Measurements from ENCODE around the gene DMD.

The DMD gene

GRCh38 chrX:31606771-31607170 is 1604.6 kb downstream of the DMD start:
- no peak for DNase-seq (ENCODE audit: low read depth)
- no peak overlapping the region for H3K4me3 ChIP-seq (ENCODE audit: low read depth, low read length)
- TF ChIP-seq MYC (IDR thresholded peaks at IDR 0.05; ENCODE audit: low read depth, low read length): no peak
- TF ChIP-seq, protein P1, sequence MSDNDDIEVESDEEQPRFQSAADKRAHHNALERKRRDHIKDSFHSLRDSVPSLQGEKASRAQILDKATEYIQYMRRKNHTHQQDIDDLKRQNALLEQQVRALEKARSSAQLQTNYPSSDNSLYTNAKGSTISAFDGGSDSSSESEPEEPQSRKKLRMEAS (IDR thresholded peaks at IDR 0.05; ENCODE audit: low read depth, low read length): no peak
- TF ChIP-seq, protein P2, sequence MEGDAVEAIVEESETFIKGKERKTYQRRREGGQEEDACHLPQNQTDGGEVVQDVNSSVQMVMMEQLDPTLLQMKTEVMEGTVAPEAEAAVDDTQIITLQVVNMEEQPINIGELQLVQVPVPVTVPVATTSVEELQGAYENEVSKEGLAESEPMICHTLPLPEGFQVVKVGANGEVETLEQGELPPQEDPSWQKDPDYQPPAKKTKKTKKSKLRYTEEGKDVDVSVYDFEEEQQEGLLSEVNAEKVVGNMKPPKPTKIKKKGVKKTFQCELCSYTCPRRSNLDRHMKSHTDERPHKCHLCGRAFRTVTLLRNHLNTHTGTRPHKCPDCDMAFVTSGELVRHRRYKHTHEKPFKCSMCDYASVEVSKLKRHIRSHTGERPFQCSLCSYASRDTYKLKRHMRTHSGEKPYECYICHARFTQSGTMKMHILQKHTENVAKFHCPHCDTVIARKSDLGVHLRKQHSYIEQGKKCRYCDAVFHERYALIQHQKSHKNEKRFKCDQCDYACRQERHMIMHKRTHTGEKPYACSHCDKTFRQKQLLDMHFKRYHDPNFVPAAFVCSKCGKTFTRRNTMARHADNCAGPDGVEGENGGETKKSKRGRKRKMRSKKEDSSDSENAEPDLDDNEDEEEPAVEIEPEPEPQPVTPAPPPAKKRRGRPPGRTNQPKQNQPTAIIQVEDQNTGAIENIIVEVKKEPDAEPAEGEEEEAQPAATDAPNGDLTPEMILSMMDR (IDR thresholded peaks at IDR 0.05; ENCODE audit: low read depth, low read length): no peak
- TF ChIP-seq POLR2A (IDR thresholded peaks at IDR 0.05; ENCODE audit: extremely low read depth, insufficient read length): no peak

GRCh38 chrX:31604629-31605221 is 1606.6 kb downstream of the DMD start:
- no peak overlapping the region for H3K4me3 ChIP-seq (ENCODE audit: low read depth, low read length)
- DNase-seq (ENCODE audit: low read depth): peak; percentile 1
- TF ChIP-seq POLR2A (IDR thresholded peaks at IDR 0.05; ENCODE audit: extremely low read depth, insufficient read length): no peak
- no peak for TF ChIP-seq MYC (IDR thresholded peaks at IDR 0.05; ENCODE audit: low read depth, low read length)
- TF ChIP-seq, protein P2 (IDR thresholded peaks at IDR 0.05; ENCODE audit: low read depth, low read length): no peak
- TF ChIP-seq, protein P1 (IDR thresholded peaks at IDR 0.05; ENCODE audit: low read depth, low read length): no peak

DNA sequence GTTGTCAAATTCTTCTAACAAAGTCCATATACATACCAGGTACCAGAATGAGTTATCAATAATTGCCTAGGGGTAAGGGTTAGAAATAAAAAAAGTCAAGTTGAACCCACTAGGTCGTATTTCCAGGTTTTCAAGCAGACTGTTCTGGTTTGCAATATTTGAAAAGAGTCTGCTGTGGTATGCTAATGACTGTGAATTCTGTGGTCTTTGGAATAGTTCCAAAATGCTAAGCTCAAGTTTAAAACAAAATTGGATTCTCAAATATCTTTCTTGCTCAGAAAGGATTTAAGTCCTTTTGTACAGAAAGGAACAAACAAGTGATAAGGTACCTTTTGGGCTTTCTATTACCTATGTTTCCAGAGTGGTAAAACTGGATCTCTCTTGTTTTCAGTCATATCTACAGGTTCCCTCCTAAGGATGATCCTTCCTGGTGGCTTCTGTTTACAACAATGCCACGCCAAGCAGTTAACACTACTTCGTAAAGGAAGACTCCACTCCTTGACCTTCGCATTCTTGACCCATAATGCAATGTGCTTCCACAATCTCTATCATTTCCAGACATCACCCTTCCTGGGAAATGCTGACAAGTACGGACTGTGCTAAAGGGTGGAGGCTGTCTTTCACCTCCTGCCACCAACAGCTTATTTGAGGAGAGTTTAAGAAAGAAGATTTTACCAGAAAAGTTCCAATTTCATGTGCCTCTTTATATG is 1607.8 kb downstream of the DMD start:
- TF ChIP-seq, protein P1 (IDR thresholded peaks at IDR 0.05; ENCODE audit: low read depth, low read length): no peak
- TF ChIP-seq, protein P2 (IDR thresholded peaks at IDR 0.05; ENCODE audit: low read depth, low read length): no peak
- TF ChIP-seq POLR2A (IDR thresholded peaks at IDR 0.05; ENCODE audit: extremely low read depth, insufficient read length): no peak
- H3K4me3 ChIP-seq (ENCODE audit: low read depth, low read length): no peak overlapping the region
- no peak for DNase-seq (ENCODE audit: low read depth)

- TF ChIP-seq MYC (IDR thresholded peaks at IDR 0.05; ENCODE audit: low read depth, low read length): no peak
- TF ChIP-seq, protein P2 (IDR thresholded peaks at IDR 0.05; ENCODE audit: low read depth, low read length): no peak
- TF ChIP-seq, protein P1 (IDR thresholded peaks at IDR 0.05; ENCODE audit: low read depth, low read length): no peak
- TF ChIP-seq POLR2A (IDR thresholded peaks at IDR 0.05; ENCODE audit: extremely low read depth, insufficient read length): no peak
- no peak overlapping the region for H3K4me3 ChIP-seq (ENCODE audit: low read depth, low read length)
- DNase-seq (ENCODE audit: low read depth): no peak
Measured at GRCh38 chrX:31600823-31601222, 1610.5 kb downstream of the DMD start.

- DNase-seq (ENCODE audit: low read depth): no peak
- no peak for TF ChIP-seq POLR2A (IDR thresholded peaks at IDR 0.05; ENCODE audit: extremely low read depth, insufficient read length)
- TF ChIP-seq, protein P2 (IDR thresholded peaks at IDR 0.05; ENCODE audit: low read depth, low read length): no peak
- TF ChIP-seq, protein P1 (IDR thresholded peaks at IDR 0.05; ENCODE audit: low read depth, low read length): no peak
- TF ChIP-seq MYC (IDR thresholded peaks at IDR 0.05; ENCODE audit: low read depth, low read length): no peak
- no peak overlapping the region for H3K4me3 ChIP-seq (ENCODE audit: low read depth, low read length)
Measured at GRCh38 chrX:31593353-31593752, 1618.0 kb downstream of the DMD start.

Data from NB4 (cell line).